Measurements from ENCODE around the gene GABBR2. TPM values are rescaled to one million over a fixed set of nuclear protein-coding genes. Genes with fewer than 3 reads are reported as not detected.

Gene GABBR2
- total and polyA plus RNA-seq, 12 donors = 0.17 to 9.0 (median 3.7) TPM

DNA sequence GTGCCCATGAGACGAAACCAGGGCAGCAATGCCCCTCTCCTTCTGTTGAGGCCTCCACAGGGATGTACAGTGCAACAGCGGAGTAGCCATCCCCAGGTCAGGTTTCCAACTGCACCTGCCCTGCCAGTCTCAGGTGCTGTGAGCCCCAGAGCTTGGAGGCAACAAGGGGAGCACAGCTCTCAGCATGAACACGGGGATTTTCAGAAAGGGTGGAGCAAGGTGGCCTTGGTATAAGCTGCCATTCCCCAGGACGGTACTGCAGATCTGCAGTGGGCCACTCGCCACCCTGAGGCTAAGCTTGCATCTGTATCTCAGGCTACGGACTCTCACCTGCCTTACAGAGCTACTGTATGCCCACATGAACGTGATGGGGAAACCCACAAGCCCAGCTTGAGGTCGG is 103.6 kb downstream of the GABBR2 start:
- H3K4me1 ChIP-seq (replicated peaks in 1 of 2) = no peaks in the 10 kb centered on the region
- TF ChIP-seq POLR2A (IDR thresholded peaks at IDR 0.05) = no peak
- TF ChIP-seq, protein P1, sequence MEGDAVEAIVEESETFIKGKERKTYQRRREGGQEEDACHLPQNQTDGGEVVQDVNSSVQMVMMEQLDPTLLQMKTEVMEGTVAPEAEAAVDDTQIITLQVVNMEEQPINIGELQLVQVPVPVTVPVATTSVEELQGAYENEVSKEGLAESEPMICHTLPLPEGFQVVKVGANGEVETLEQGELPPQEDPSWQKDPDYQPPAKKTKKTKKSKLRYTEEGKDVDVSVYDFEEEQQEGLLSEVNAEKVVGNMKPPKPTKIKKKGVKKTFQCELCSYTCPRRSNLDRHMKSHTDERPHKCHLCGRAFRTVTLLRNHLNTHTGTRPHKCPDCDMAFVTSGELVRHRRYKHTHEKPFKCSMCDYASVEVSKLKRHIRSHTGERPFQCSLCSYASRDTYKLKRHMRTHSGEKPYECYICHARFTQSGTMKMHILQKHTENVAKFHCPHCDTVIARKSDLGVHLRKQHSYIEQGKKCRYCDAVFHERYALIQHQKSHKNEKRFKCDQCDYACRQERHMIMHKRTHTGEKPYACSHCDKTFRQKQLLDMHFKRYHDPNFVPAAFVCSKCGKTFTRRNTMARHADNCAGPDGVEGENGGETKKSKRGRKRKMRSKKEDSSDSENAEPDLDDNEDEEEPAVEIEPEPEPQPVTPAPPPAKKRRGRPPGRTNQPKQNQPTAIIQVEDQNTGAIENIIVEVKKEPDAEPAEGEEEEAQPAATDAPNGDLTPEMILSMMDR (IDR thresholded peaks at IDR 0.05) = no peak
- no peaks in the 10 kb centered on the region for H3K9me3 ChIP-seq (replicated peaks in 1 of 3)
- intact Hi-C loops (cut with DNase I) = no loop called here
- no peak overlapping the region for H3K4me3 ChIP-seq
- no peaks in the 10 kb centered on the region for H3K27me3 ChIP-seq
- DNase-seq = no peak
- no peak overlapping the region for H3K27ac ChIP-seq
- no peaks in the 10 kb centered on the region for H3K36me3 ChIP-seq (replicated peaks in 1 of 2)
- WGBS, 4 donors = 74 to 82% (median 76%) methylated on average over 5 to 8 of the region's 8 CpGs

DNA sequence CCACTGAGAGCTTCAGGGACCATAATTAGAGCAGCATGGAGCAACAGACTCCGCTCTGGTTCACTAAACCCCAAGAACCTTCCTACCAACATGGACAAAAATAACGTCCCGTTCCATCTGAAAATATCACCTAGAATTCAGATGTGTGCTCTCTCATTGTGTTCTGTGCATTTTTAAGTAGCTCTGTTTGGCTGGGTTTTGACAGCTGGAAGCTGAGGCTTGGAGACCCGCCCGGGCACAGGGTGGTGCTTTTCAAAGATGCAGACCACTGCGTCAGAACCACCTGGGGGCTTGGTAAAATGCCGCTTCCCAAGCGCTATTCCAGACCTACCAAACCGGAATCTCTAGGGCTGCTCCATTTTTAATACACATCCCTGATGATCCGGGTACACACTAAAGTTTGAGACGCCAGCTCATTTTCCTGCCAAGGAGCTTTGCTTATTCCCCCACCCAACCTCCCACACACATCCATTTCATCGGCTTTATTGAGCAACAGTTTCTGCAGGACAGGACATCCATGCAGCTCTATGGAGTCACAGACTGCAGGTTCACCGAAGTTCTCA is 104.8 kb downstream of the GABBR2 start:
- Histone ChIP-seq H3K27me3 (no peaks in the 10 kb centered on the region), H3K36me3 (replicated peaks in 1 of 2) (no peaks in the 10 kb centered on the region), H3K27ac (no peak overlapping the region), H3K4me1 (replicated peaks in 1 of 2) (no peaks in the 10 kb centered on the region), H3K9me3 (replicated peaks in 1 of 3) (no peaks in the 10 kb centered on the region), H3K4me3 (no peak overlapping the region)
- WGBS, 4 donors = 87 to 90% (median 89%) methylated on average over 8 to 13 of the region's 13 CpGs
- TF ChIP-seq, protein P1 (IDR thresholded peaks at IDR 0.05) = no peak
- no peak for TF ChIP-seq POLR2A (IDR thresholded peaks at IDR 0.05)
- intact Hi-C loops (cut with DNase I) = no loop called here
- DNase-seq = no peak

DNA sequence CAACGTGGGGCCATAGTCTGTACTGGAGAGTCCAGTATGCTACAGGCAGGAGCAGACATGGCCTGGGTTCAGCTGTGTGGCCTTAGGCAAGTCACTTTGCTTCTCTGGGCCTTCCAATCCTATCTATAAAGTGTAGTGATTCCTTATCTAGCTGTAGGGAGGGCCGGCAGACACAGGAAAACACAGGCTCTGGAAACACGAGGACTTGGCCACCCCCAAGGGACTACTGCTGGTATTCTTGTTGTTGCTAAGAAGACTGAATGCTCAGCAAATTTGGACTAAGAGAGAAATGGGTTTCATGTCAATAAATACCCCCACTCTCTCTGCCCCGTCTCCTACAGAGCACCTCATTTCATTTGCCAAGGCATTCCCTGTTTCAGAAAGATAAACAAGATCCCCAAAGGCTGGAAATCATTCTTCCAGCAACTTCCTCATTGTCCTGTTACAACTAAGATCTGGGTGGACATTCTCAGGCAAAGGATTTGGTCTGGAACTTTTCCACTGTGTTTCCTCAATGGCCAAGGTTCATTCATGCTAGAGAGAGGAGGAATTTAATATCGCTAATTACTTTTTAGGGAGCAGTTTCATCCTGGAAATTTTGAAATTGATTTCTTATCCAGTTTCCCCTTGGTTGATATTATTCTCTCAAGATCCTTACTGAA is 105.8 kb downstream of the GABBR2 start:
- H3K4me3 ChIP-seq = no peak overlapping the region
- intact Hi-C loops (cut with DNase I) = no loop called here
- TF ChIP-seq POLR2A (IDR thresholded peaks at IDR 0.05) = no peak
- TF ChIP-seq, protein P1 (IDR thresholded peaks at IDR 0.05) = no peak
- no peaks in the 10 kb centered on the region for H3K36me3 ChIP-seq (replicated peaks in 1 of 2)
- H3K27me3 ChIP-seq = no peaks in the 10 kb centered on the region
- WGBS, 4 donors = 60 to 73% (median 64%) methylated on average over 5 of the region's 5 CpGs
- no peaks in the 10 kb centered on the region for H3K9me3 ChIP-seq (replicated peaks in 1 of 3)
- no peak for DNase-seq
- H3K4me1 ChIP-seq (replicated peaks in 1 of 2) = no peaks in the 10 kb centered on the region
- H3K27ac ChIP-seq = no peak overlapping the region

DNA sequence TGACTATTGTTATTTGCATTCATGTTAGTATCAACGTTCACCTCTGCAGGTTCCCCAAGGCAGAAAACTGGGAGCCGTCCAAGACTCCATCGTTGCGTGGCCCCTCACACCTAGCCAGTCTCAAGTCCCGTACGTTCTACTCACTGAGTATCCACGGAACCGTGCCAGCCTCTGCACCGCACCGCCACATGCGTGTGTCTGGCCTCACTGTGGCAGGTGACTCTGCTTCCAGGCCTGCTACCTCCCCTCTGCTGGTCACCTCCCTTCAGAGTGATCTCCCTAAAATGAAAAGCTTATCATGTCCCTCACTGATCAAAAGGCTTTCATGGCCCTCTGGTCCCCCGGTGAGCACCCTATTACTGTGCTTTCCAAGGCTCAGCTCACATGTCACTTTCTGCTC is 108.1 kb downstream of the GABBR2 start:
- Histone ChIP-seq H3K27ac (no peak overlapping the region), H3K4me3 (no peak overlapping the region), H3K27me3 (no peaks in the 10 kb centered on the region), H3K9me3 (replicated peaks in 1 of 3) (no peaks in the 10 kb centered on the region), H3K4me1 (replicated peaks in 1 of 2) (no peaks in the 10 kb centered on the region), H3K36me3 (replicated peaks in 1 of 2) (no peaks in the 10 kb centered on the region)
- TF ChIP-seq POLR2A (IDR thresholded peaks at IDR 0.05) = no peak
- TF ChIP-seq, protein P1 (IDR thresholded peaks at IDR 0.05) = no peak
- DNase-seq = no peak
- WGBS, 4 donors = 79 to 89% (median 85%) methylated on average over 12 of the region's 12 CpGs
- intact Hi-C loops (cut with DNase I) = no loop called here

All from adrenal gland (tissue), 12 donors.